Hematopoietic multipotent progenitor cell treated with erythropoietin and hydrocortisone succinate and interleukin-3 and kit ligand, for 17 days (in vitro differentiated cells): Measurements from ENCODE around the gene MYO10.
"Not testable (repeated sequence)": the region's sequence is repeated elsewhere in the genome, so short reads cannot be mapped to it uniquely, and the experiment has no call there.

Experiments used
- DNase-seq: peaks from one replicate; pipeline ENCODE4 v3.0.0-alpha.2; 2015; ENCODE audit warnings: low spot score

MYO10 gene

DNA sequence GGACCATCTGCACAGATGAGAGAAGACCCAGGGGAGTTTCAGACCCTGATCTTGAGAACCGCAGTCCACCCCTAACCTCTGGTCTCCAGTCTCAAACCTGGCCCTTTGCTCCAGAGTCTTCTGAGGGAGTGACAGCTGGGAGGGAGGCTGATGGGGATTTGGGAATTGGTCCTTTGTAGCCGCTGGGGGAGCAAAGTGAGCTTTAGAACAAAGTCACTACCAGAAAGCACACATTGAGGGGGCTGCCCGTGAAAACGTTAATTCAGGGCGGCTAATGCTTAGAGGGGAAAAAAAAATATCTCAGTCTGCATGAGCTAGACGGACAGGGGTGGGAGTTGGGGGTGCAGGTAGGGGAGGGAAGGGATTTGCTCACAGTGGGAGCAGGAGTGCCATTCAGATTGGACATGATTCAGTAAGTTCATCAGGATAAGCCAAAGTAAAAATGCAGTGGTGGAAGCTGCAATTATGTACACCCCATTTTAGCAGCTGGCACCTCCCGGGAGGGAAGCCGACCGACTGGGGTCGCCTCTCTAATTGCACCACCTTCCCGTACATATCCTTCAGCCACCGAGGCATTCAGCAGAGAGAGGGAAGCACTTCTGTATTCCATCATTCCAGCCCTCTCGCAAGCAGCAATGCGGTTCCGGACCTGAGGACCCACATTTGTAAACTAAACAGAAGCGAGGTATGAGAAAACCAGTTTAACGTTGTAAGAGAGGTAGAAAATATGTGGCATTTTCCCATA lies 195.8 kb downstream of the MYO10 start:
- no peak for DNase-seq

DNA sequence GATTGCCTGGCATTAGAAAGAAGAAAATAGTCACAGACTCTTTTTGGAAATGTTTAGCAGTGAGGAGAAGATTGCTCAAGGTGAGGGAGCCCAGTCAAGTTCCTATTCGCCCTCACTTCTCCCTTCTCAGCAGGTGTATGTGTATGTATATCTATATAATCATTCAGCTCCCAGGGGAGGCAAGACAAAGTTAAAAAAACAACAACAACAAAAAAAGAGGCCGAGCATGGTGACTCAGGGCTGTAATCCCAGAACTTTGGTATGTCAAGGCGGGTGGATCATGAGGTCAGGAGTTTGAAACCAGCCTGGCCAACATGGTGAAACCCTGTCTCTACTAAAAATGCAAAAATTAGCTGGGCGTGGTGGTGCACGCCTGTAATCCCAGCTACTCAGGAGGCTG lies 197.7 kb downstream of the MYO10 start:
- DNase-seq, result not testable (repeated sequence)

DNA sequence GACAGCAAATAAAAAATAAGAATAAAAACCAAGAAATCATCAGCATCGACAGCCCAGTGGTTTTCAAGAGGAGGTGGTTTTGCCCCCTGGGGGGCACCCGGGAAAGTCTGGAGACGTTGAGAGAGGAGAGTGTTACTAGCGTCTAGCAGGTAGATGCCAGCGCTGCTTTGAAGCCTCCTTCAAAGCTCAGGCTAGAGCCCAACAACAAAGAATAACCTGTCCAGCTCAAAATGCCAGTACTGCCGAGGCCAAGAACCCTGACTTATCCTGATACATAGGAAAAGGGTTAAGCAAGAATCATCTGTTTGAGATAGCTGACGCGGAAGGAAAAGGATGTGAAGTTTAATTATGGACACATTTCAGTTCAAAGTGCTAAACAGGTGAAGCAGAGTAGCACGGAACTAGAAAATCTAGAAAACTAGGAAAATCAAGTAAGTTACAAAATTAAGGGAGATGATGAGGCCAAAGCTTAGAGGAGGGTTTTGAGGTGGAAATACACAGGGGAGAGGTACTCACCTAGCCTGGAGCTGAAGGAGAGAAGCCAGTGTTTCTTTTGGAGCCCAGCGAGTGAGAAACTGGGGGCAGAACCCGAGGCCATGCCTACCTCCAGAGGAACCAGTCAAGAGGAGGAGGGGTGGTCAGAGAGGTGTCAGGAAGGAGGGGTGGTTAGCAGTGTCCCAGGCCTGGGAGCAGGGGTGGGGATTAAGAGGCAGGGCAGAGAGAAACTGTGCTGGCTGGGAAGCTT lies 198.3 kb downstream of the MYO10 start:
- DNase-seq, result no peak

DNA sequence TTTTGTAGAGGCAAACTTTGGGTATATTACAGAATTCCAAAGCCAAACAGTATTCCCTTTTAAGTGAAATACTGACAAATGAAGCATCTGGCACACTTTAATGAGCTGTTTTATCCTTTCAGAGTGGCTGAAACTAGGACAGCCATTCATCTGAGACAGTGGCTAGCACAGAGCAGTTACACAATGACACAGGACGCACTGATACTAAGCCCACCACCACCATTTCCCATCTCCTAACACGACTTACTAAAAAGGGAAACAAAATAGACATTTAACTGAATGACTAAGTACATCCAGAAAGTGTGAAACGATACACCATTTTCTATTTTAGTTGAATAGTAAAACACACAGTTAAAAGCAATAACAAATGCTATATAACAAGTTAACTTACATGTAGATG lies 198.9 kb downstream of the MYO10 start:
- no peak for DNase-seq

DNA sequence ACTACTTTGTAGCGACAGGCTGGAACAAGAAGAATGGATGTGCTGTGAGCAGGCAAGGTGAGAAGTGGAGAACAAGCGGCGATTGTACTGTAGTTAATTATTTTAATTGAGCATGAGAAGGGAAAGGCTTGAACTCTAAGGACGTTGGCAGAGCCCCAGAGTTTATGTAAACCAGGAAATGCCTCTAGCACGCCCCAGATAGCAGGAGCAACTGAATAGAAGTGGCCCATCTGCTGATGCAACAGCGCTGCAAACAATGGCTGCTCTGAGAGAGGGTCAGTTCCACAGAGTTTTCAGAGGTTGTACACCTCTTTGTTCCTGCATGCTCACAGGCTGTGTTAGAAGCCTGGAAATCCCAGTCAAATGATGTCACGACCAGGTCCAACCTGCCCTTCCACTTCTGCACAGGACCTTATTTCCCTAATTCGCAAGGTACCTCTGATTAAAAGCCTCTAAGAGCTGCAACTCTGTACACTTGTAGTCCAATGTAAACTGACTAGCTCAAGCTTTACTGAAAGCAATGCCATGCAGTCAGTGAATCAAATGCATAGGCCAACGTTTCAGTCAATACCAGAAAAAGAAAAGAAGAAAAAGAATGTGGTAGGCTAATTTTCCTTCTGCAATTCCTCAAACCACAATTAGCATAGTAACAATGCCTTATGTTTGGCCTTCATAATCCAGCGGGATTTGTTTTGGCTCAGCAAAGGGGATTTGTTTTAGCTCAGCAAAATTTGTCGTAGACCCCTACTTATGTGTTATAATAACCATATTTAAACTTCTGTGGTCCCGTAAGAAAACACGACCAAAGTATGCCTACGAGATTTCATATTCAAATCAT lies 199.7 kb downstream of the MYO10 start:
- no peak for DNase-seq

DNA sequence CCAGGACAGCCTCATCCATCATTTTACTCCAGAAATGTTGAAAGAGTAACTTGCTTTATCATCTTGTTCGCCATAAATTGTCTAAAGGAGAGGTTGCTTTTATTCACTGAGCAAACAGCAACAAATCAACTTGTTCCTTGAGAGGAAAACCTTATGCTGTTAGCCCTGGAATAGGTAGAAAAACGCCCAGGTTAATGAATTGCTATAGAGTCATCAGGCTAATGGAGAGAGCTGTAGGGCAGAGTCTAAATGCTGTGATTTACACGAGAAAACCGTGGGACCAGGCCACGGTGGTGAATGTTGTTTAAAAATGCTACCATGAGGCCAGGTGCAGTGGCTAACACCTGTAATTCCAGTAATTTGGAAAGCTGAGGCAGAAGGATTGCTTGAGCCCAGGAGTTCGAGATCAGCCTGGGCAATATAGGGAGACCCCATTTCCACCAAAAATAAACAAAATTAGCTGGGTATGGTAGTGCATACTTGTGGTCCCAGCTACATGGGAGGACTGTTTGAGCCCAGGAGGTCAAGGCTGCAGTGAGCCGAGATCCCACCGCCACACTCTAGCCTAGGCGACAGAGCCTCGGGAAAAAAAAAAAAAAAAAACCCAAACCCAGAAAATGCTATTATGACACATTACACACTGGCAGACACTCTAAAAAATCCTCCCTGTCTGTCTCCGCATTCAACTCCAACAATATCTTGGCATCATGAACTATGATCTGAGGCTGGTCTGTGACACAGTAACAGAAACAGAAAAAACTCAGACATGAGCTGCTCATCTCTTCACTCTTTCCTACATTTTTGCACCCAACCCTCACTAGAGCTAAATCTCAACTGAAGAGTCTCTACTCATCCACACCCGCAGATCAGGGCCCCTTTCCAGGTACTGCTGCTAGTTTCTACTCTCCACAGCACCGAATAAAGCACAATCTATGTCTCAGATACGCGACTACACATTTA lies 200.7 kb downstream of the MYO10 start:
- DNase-seq, result no peak

DNA sequence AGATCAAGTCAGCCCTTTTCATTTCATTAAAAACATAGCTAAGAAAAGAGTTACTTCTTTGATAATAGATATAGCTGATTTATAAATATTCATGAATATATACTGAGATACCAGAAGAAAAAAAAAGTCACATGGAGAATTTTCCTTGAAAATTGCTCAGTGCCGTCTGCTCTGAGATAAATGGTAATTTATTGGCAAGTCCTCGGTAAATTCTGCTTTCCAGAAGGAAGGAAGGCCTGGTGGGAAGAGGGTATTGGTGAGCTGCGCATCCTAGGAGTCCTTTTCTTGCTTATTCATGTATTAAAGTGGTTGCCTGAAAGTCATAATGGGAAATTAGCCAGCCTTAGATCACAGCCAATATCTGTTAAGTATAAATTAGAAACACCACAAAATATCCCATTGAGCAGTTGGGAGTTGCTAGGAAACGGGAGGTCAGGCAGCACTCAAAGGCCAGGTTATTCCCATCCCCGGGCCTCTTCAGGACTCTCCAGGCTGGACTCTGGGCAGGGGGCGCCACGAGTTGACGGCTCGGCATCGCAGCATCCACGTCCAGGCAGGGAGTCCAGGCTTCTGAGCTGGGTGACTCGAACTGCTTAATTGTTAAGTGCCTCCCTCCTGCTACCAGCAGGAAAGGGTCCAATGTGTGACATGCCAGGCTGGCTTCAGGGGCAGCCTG lies 202.6 kb downstream of the MYO10 start:
- no peak for DNase-seq

DNA sequence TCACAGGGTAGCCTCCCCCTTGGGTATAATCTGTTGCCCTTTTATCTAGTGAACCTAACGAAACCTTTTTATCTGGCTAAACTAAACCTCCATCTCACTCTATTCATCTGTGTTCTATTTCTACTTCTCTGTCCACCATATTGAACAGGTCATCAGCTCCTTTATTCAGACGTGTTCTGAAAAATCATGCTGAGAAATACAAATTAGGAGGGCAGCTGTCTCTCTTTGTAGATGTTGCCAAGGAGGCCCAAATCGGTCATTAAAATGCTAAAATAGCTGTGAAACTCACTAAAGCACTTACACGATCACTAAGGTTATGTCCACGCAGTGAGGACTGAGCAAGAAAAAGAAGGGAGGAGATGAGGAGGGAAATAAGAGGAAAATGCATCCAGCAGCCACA lies 203.7 kb downstream of the MYO10 start:
- no peak for DNase-seq

DNA sequence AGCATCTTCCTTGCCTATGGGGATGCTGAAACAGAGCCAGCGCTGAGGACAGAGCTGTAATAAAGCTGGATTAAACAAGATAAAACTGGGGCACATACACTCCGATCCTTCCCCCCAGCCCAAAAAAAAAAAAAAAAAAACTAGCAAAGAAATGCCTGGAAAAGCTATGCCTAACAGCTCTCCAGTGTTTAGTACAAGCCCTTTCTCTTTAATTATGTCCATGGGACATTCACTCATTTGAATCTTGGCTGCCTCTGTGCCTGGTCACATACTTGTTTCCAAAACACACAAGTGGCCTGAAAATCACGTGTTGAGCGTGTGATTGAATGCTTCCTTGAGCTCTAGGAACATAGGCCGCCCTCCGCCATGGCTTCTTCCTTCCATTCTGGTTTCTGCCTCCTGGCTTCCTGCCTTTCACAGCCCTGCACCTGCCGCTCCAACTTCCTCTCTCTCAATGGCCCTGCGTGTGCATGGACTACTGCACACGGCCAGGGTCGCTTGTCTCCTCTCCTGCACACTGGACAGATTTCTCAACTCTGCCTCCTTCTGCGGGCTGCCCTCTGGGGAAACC lies 208.2 kb downstream of the MYO10 start:
- no peak for DNase-seq

DNA sequence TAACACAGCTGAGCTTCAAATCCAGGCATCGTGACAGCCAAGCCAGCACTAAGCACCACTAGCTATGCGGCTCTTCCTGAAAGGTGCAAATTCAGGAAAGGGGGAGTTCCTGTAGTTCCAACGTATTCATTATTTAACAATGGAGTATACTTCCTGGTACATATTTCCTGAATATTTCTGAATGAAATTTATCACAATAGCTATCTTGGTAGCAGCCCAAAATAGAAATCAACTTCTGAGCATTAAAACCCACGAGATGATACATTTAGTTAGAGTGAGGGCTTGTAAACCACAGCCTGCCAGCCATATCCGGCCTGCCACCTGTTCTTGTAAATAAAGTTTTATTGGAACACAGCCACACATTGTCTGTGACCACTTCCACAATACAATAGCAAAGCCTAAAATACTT lies 209.5 kb downstream of the MYO10 start:
- no peak for DNase-seq

DNA sequence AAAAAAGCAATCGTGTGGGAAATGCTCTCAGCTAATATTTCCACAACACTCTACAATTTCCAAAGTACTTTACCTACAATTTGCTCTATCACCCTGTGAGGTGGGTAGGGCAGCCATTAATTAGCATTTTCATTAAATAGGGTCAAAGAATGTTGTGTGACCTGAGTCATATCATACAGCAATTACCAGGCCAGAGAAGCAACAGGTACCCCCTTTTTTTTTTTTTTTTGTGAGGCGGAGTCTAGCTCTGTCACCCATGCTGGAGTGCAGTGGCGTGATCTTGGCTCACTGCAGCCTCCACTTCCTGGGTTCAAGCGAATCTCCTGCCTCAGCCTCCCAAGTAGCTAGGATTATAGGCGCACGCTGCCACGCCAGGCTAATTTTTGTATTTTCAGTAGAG lies 210.5 kb downstream of the MYO10 start:
- DNase-seq, result no peak

DNA sequence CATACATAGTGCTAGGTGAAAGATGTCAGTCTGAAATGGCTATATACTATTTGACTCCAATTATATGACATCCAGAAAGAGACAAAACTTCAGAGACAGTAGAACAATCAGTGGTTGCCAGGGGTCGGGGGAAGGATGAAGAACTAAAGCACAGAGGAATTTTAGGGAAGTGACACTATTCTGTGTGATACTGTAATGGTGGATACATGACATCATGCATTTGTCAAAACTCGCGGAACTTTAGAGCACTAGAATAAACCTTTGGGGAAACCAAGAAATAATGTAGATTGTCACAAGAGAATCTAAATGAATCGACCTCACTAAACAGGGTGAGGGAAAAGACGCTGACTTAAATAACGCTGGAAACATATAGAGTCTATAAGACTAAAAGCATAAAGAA lies 212.3 kb downstream of the MYO10 start:
- DNase-seq, result no peak

DNA sequence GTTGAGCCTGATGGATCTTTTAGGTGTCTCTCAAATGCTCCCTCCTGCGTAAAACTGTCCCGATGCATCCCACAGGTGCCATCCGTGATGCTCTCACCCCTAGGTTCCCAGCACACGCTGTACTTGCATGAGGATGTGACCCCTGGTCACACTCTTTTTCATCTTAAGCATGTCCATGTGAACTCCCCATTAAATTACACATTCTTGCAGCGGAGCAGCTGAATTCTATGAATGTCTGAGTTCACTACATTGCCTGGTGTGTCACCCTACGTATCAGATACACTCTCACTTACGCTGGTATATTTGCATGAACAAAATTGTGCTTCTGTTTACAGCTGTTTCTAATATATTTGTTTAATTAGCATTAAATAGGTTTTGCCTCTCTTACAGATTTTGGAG lies 214.0 kb downstream of the MYO10 start:
- no peak for DNase-seq

DNA sequence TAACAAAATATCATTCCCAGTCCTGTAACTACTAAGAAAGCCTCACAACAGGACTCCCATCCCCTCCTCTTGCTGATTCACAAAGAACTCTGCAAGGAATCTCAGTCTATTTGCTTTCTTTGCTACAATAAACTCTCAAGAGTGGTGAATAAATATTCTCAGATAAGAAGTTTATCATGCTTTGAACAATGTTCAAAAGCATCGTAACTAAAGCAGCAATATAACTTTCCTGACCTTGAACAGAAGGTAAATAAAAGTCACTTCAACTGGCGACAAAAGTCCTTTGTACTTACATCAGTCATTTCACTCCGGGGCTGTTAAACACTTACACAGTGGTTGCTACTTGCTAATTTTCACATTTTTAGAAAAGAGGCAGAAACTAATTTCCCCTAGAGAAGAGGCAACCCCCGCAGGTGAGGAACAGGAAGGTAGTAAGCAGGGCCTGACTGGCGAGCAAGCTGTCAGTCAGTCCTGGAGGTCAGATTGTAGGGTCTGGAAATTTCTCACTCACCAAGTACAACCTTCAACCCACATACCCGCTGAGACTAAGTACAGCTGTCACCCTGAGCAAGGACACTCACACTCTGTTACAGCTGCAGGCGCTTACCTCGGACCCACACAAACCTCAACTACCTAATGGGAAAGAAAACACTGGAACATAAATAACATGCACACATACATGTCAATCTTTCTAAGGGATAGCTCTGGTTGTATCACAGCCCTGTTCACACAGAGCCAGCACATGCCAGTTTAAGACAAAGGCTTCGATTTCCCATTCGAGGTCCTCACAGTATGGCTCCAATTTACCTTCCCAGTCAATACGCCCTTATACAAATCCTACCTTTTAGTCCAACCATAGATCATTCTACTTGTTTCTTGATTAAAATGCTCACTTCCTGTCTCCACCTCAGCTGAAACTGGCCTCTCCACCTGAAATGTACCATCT lies 214.7 kb downstream of the MYO10 start:
- no peak for DNase-seq

DNA sequence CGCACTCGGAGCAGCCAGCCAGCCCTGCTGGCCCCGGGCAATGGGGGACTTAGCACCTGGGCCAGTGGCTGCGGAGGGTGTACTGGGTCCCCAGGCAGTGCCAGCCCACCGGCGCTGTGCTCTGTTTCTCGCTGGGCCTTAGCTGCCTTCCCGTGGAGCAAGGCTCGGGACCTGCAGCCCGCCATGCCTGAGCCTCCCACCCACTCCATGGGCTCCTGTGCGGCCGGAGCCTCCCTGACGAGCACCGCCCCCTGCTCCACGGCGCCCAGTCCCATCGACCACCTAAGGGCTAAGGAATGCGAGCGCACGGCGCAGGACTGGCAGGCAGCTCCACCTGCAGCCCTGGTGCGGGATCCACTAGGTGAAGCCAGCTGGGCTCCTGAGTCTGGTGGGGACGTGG lies 218.1 kb downstream of the MYO10 start:
- not testable (repeated sequence) for DNase-seq

DNA sequence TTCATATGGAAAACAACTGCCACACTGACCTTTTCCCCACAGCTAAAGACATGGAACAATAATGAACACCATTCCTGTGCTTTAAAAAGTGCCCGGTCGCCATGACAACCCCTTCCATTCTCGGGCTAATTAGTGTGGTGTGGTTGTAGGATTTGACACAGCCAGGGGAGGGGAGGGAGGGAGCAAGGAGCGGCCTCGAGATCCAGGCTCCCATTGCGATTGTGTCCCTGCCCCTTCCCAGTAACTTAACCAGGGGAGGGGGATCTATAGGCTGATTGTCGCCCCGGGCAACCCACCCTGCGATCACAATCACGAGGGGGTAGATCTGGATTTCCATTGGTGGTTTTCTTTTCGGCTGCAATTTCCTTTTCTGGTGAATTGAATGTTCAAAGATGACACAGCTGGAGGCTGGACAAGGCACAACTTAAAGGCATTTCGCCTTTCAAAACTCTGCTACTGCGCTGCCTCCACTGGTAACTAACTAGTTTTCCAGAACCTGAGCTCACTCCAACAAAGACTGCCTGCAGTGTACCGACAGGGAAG lies 222.6 kb downstream of the MYO10 start:
- DNase-seq, result no peak

DNA sequence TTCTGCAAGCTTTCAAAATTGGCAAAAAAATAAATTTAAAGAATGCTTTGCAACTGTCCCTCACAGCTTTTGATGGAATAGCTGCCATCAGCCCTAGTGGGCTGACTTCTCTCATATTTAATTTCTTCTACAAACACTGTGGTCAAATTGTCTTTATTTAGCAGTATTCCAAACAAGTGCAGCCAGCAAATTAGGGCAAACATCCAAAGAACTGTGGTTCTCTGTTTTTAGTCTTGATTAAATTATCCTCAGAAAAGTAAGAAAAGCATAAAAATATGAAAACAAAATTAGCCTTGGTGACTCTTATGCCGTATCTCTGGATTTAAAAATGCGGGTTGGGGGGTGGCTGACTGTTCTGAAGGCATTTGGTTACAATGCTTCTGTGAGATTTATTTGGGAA lies 223.5 kb downstream of the MYO10 start:
- DNase-seq, result no peak

DNA sequence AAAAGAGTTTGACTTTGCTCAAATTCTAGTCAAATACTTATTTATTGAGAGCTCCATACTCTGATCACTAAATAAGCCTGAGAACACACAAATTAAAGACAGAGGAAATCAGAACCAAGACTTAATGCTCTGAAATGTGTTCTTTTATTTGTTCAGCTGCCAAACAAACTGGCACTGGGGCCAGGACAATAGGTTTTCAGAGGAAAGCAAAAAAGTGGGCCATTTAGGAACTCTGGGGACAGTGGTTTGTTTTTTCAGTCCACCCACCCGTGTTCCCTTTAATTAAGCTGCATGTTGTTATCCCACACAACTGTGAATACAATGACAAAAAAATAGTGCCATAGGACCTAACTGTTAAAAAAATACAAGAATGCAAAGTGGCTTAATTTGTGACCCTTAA lies 223.9 kb downstream of the MYO10 start:
- DNase-seq, result no peak

DNA sequence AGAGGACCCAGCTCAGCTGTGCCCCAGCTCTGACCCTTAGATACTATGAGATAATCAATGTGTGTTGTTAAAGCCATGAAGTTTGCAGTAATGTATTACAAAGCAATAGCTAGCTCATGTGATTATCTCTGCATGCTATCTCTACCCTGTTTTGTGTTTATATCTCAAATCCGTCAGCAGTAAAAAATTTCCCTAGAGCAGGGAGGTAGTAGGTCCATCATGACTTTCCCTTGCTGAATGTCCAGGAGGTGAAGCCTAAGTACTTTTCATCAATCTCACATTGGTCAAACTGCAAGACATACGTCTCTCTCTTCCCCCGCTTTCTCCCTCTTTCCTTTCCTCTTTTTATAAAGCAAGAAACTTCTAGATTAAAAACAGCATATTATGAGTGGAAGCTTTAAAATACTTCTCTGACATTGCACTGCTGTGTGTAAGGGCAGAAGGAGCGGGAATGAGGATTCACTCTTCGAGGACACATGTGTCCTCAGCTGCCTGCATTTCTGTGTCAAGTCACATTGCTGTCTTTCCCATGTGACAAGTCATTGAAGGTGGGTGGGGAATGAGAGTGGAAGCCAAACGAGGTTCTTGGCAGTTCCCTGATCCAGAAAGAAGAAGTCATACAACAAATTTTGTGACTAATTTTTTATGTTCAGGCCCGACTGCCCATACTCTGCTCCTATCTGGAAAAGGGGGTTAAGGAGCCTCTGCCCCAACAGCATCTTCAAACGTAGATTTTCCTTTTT lies 226.2 kb downstream of the MYO10 start:
- no peak for DNase-seq
